HG02973 (cell line): ENCODE measurements around the gene THSD7A.

ENCODE experiments used
- ATAC-seq: cut with Tn5 transposase; IDR thresholded peaks from one replicate; pipeline ENCODE4 v1.9.1; 2021; ENCODE audit warnings: moderate library complexity; ENCODE audit not compliant: unreplicated experiment

The THSD7A gene

DNA sequence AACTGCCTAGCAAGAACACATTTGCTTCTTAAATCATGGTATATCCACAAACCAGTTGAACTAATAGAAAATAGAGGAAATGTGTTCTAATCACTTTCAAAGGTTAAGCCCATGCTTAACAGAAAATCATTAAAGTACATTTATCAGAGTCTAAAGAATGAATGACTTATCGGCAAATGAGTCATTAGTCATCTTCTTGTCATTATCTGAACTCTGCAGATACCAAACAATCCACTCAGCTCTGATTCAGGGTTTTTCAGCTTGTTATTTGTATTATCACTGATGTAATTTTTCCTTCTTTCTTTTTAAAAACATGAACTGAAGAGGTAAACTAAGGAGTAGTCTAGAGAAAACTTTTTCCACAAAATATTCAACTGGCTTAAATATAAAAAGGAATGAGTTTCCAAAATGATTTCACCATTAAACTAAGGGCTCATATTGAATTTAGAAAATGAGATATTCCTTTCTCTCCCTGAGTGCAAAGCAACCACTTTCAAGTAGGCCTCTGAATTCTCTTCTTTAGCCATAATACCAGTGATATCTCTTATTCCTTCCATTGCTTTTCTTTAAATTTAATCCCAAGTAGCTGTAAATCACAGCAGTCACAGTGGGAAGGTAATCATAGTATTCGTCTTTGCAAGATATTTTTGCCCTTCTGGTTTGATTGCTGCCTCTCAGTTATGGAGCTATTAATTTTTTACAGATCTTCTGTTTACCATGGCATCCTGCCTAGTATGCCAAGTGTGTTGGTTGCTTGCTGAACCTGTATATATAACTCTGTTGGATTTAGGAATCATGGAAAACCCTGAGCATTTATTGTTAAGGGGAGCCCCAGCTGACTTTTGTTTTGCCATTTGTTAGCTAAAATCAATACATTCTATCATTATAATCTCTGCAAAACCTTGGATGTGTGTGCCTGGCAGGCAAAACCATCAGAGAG is 125.1 kb downstream of the THSD7A start:
- ATAC-seq: no peak

DNA sequence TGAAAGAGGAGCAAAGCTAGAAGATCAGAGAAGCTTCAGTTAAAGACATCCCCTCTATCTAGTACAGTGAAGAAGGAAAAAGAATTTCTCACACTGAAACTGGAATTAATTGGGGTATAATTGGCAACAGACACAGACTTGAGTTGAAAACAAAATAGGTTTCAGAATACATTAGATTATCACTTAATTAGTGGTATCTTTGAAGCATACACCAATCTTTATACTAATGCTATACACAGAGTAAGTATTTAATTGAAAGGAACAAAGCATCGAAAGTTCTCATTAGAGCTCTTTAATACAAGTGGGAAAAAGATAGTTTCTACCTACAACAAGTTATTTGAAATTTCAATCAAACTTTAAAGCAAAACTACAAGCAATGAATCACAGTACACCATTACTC is 128.2 kb downstream of the THSD7A start:
- no peak for ATAC-seq

DNA sequence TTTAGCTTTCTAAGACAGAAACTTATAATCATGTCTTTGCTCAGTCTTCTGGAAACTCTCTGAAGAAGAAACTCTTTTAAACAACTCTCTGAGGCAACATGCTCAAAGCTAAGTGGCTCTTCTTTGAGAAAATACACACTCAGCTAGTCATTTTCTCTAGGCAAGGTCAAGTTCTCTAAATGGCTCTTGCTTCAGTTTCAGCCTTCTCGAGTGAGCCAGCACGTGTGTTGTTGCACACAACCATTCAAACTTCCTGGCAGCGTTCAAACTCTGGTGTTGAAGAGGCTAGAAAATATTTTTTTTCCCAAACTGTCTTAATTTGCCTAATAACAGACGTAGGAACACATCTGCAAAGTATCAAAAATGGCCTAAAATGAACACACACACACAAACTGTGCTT is 129.1 kb downstream of the THSD7A start:
- no peak for ATAC-seq

DNA sequence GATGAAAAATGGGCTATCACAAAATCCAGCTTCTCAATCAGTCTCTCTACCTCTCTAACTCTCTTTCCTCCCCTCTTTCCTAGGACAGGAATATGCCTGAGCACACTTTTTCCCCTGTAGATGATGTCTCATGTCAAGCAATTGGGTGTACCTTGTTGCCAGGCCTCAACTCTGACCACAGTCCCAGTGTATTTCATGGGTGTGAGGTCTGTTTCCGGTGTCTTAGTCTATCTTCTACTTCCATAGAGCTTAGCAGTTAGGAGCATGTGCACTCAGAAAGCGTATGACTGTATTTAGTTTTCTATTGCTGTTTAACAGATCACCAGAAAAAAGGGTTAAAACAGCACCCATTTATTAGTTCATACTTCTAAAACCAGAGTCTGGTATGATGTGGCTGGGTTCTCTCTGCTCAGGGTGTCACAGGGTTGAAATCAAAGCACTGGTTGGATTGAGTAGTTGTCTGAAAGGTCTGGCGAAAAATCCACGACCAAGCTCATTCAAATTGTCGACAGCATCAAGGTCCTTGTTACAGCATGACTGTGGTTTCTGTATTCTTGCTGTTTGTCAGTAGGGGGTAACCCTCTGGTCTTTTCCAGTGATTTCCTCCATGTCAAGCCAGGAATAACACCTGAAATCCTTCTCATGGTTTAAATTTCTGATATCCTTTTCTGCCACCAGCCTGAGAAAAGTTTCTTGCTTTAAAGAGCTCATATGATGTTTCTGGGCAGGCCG is 130.0 kb downstream of the THSD7A start:
- no peak for ATAC-seq

DNA sequence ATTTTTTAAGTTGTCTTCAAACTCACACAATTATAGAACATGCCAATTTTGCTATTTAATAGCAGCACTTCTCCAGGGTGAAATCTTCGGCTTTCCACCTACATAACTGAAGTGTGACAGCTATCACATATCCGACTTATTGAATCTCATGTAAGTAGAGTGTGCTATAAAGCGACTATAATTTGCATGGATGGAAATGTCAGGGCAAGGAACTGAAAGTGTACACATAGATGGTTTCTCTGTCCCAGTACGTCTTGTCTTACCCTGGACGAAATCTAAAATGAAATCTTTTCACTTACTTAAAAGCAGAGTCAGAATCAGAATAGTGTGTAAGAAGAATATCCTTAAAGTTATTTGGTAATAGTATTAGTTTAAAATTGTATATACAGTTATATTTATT is 132.3 kb downstream of the THSD7A start:
- ATAC-seq: no peak

DNA sequence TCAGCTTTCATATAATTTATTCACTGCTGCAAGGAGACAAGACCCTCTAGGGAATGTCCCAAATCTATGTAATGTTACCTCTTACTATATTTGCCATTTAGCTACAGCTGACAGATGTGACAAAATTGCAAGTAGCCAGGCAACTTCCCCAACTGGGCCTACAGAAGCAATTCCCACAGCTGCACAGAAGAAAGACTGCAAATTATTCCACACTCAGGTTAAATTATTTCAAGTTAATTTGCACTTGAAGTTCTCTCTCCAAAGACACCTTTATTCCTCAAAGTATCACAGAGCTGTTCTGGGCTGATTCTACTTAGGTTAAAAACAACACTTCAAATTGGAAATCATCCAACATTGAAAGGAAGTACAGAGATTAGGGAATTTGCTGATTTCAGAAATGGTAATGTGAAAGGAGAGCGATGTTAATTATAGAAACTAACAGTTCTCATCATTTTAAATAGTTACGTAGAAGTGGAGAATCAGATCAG is 133.6 kb downstream of the THSD7A start:
- no peak for ATAC-seq

DNA sequence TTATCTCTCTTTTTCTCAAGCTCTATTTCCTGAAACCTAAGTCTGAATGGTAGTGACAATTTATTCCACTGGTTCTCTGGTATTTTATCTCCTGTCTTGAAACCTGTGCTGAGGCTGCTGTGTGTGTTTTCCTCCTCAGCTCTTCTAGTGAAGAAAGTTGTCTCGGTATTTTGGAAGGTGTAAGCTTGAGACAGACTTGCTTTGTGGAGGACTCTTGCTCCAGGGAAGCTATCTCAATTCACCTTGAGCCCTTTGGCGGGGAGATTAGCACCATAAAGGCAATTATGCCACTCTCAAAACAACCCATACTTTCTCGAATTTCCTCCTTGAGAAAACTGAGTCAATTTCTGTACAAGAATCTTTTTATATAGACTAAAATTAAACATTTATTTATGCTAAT is 141.6 kb downstream of the THSD7A start:
- ATAC-seq: no peak

DNA sequence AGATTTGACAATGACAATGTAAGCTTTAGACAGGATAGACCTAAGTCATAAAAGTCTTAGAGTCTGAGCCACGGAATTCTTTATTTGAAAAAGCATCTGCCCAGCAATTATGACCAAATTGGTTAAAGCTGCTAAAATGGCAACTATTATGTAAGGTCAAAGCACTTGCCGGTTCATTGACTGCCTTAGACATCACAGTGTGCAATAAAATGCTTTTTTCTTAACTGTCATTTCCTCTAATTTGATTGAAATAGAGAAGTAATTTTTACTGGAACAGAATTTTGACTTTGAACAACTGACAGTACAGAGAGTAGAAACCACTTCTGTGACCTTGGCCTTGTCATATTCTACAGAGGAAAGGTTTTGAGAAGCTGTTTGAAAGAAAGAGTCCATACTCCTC is 142.9 kb downstream of the THSD7A start:
- ATAC-seq: no peak

DNA sequence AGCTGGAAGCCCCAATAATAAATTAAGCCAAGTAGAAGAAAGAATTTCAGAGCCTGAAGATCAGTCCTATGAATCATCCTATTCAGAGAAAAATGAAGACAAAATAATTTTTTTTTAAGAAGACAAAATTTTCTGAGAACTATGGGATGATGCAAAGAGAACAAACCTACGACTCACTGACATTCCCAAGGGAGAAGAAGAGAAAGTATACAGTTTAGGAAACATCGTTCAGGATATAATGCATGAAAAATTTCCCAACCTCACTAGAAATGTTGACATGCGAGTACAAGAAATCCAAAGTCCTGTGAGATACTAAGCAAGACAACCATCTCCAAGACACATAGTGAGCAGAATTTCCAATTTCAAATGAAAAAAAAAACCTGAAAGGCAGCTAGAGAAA is 150.5 kb downstream of the THSD7A start:
- no peak for ATAC-seq

DNA sequence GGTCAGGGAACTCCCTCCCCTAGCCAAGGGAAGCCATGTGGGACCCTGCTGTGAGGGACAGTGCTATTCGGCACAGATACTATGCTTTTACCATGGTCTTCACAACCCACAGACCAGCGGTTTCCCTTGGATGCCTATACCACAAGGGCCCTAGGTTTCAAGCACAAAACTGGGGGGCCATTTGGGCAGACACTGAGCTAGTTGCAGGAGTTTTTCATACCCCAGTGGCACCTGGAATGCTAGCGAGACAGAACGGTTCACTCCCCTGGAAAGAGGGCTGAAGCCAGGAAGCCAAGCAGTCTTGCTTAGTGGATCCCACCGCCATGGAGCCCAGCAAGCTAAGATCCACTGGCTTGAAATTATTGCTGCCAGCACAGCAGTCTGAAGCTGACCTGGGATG is 156.8 kb downstream of the THSD7A start:
- ATAC-seq: no peak

DNA sequence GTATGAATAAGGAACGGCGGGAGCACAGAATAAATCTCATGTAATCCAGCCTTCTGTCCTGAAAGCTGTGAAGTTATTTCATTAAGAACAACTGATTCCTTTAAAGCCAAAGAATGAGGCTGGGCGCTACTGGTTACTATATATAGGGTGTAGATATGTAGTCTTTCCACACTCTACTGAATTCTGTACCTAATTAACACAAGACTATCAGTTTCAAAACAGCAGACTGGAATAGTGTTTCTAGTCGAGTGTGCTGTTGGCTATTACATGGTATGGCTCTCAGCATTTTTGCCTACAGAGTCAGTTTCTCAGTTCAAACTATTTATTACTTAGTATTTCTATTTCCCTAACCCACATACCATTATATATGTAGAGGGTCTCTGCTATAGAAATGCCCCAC is 163.3 kb downstream of the THSD7A start:
- no peak for ATAC-seq

DNA sequence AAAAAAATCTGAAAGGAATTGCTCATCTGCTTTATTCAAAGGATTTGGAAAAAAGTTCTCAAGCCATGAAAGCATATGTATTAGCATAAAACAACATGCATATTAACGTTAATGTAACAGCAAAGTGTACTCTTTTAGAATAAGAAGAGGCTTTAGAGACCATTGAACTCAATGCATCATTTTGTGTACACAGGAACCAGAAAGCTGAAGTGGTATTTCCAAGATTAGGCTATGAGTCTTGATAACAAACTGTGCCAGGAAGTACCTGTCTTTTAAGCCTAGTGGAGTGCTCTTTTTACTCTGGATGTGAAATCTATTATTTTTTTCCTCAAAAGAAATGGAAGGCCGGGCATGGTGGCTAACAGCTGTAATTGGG is 164.2 kb downstream of the THSD7A start:
- ATAC-seq: no peak

DNA sequence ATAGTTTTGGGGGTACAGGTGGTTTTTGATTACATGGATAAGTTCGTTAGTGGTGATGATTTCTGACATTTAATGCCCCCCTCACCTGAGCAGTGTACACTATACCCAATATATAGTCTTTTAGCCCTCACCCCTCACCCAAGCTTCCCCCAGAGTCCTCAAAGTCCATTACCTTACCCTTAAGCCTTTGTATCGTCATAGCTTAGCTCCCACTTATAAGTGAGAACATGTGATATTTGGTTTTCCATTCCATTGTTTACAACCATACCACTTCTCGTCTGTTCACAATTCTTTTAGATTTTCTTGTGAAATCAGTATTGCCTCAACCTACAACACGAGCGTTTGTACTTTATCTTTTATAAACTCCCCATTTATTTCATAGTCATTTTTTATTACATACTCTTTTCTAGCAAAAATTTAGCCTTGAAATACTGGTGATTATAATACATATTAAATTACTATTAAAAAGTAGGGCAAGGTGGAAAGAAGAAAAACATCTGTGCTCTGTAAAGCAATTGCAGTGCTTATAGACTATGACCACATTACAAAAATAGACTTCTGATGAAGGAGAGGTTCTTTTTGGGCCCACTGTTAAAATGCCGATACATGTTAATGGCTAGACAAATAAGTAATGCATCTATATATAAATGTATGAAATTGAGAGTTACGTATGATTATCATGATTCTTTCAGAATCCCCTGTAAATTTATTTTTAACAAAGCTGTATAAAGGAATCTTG is 164.8 kb downstream of the THSD7A start:
- ATAC-seq: no peak

DNA sequence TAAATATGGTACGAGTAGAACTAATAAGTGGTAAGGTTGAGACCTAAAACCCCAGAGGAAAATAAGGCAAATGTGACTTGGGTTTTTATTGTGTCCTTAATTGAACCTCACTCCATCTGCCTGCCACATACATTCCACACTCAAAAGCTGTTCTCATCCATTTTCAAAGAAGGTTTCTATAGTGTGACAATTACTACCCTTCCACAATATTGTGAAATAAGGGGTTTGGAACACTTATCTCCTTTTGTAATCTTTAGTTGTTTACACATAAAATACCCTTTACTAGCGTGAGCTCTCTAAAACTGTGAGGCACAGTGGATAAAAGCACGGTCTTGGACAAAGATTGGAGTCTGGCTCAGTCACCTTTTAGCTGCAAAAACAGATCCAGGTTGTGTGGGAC is 166.6 kb downstream of the THSD7A start:
- no peak for ATAC-seq

DNA sequence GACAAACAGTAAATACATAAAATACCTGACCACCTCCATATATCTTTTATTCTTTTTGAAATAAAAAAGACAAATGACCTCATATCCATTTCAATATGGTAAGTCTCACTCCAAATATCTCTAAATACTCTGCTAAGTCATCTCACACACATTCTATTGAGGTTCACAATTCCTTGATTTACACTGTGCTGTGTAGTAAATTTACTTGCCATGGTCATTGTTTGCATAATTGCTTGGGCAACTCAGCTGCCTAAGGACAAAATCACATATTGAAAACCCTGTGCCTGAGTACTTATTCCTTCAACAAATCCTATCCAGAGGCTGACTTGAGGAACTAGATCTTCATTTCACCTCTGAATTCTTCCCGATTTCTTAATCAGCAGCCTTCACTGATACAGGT is 176.4 kb downstream of the THSD7A start:
- ATAC-seq: no peak

DNA sequence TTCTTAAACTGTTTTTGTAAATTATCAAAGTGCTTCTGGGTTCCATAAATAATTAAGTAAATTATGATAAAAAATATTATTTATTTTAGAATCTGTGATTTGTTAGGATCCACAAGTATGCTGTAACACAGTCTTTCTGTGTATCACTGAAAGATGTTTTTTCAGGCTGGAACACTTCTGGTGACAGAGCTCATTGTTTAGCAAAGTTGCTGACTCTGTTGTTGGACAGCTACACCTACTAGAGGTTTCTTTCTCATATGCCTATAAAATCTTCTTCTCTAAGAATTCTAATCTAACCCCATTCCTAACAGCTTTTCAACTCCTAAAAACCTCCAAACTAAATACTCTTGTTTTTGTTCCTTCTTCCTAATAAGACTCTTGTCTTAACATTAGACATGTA is 176.8 kb downstream of the THSD7A start:
- no peak for ATAC-seq

DNA sequence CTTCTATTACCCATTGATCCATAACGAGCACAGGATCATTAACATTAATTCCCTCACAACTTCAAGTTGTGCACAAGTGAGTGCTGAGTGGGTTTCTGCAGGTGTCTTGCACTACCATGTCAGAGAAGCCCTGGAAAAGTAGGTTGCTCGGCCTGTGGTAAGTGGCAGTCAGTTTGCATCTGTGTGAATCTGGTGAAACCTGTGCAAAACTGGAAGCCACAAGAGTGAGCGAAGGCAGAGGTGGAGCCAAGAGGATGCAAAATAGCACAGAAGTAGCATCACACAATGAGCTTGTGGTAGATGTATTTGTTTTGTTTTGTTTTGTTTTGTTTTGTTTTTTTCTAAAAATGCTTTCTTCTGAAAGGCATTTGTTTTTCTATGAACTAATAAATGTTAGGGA is 181.5 kb downstream of the THSD7A start:
- ATAC-seq: no peak

DNA sequence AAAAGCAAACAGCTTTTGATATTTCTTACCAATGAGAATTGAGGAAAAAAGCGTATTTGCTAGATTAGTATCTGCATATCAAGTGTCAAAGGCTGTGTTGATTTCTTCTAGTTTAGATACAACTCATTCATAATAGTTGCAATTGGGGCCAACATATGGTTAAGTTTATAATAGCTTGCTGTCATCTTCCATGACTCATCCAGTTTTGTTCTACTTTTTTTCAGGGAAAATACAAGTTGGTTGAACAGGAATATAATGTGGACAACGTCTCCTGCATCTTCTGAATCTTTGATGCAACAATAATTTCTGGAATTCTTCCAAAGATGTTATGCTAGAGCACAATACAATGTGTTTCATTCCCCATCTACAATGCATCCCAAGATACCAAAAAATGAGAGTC is 182.0 kb downstream of the THSD7A start:
- no peak for ATAC-seq

DNA sequence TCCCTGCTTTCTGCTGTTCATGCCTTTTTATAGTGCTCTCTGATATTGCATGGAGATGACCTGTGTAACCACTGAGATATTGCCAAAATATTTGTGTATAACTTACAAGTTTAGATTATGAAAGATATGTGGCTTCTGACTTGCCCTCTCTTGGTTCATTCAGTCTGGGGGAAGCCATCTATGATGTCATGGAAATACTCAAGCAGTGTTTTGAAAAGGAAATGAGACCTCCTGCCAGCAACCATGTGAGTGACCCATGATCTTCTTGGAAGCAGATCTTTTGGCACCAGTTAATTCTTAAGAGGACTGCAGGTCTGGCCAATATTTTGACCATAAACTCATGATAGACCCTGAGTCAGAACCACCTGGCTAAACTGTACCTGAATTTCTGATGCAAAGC is 183.0 kb downstream of the THSD7A start:
- no peak for ATAC-seq

DNA sequence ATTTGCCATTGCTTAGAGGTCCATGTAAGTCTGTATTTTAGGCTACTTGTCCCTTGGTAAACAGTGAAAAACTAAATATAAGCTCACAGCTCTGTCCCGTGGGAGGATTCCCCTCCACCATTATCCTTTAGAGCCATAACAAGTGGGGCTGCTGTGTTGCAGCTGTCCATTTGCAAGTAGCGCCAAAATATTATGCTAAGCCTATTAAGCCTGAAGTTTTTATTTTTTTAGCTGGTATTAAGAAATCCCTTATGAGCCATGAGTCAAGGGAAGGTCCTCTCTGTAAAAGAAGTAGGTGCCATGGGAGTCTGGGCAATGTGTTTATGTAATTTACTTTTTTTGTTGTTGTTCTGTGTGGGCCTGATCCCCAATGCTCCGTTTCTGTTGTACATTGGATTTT is 183.9 kb downstream of the THSD7A start:
- no peak for ATAC-seq

DNA sequence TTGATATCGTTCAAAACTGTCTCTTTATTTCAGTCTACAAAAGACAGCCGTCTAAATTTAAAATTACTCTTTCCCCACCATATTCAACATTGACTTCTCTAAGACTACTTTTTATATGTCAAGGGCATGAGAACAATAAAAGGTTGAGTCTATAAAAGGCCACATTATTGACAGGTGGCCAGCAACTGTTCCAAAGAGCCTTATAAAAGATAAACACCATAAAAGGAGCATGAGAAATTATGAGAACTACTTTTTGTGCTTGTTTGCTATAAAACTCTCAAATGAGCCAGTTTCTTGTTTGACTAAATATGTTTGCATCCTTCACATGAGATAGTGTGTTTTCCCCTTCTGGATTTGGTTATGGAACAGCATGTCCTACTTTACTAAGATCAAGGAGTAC is 189.2 kb downstream of the THSD7A start:
- ATAC-seq: no peak

DNA sequence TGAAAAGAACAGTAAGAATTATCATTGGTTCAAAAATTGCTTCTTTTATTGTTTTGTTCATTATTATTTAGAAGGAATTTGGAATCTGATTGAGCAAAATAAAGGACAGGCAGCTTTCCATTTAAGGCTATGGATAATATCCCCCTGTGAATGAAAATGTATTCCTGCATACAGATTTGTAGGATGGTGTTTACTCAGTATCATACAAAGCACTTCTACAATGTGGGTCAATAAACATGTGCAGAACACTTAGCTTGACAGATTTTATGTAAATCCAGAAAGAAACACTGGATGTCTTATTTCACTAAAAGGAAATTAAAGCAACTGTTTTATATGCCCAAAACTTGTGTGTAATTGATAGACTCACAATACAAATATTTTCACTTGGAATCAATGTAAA is 189.7 kb downstream of the THSD7A start:
- no peak for ATAC-seq
